NK-92 (cell line): ENCODE data around the gene SLC16A8.

Experiments
- DNase-seq: peaks from one replicate; lab custom pipeline; 2025; ENCODE audit not compliant: unreplicated experiment; lab: John Stamatoyannopoulos, UW

The SLC16A8 gene

DNA sequence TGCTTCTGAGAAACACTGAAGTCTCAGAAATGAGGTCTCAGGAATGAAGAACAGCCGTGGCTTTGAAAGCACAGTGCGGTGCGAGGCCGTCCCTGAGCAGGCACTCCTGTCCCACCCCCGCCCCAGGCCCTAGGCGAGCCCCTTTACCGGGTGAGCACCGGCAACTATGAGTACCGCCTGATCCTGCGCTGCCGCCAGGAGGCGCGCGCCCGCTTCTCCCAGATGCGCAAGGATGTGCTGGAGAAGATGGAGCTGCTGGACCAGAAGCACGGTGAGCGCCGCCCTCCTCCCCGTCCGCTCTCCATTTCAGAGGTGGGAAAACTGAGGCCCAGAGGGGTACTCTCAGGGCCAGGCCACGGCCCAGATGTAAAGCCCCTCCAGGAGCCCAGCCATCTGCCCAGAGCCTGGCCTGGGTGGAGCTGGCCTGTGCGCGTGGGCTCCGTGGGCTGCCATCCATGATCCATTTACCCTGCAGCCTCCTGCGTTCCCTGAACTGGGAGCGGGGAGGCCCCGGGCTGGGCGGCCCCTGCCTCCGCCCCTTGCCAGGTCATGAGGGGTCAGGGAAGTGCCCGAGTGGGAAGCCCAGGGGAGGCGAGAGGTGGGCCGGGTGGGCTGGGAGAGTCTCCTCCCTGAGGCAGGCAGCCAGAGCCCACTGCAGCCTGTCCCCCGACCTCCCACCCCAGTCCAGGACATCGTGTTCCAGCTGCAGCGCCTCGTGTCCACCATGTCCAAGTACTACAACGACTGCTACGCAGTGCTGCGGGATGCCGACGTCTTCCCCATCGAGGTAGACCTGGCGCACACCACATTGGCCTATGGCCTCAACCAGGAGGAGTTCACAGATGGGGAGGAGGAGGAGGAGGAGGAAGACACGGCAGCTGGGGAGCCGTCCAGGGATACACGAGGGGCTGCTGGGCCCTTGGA lies 9.5 kb downstream of the SLC16A8 start:
- no peak for DNase-seq

DNA sequence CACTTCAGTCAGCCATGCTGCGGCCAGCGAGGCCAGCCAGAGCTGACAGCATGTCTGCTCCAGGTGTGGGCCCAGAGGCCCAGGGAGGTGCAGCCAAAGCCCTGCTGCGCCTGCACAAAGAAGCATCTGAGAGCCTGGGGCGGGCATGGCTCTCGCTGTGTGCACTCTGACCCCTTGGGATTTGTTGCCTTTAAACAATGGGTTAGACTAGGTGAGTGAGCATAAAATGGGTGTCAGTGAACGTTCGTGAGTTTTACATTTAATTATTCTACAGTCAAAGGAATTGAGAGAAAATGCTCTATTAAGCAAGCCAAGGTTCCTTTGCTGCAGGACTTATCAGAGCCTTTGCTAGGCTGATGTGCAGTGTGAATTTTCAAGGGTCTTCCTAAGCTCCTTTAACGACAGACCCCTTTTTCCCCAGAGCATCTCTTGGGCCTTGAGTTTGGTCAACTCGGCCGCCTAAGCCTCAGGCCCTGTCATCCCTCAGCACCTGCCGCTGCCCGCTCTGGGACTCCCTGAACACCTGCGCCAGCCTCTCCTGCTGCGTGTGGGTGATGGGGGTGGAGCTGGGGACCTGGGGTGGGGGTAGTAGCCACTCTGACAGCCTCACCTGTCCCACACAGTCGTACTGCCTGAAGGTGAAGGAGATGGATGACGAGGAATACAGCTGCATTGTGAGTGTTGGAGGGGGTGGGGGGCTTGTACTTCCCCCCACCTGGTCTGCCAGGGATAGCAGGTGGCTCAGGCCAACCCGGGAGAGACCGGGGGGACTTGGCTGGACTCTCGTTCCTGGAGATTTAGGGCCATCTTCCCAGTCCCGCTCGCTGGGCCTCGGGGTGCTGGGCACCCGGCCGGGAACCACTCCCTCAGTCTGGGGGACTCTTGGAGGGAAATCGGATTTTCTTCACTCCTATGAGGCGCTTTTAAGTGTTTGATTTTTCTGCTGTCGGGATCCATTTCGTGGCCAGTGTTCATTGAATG lies 10.5 kb downstream of the SLC16A8 start:
- DNase-seq, result no peak

DNA sequence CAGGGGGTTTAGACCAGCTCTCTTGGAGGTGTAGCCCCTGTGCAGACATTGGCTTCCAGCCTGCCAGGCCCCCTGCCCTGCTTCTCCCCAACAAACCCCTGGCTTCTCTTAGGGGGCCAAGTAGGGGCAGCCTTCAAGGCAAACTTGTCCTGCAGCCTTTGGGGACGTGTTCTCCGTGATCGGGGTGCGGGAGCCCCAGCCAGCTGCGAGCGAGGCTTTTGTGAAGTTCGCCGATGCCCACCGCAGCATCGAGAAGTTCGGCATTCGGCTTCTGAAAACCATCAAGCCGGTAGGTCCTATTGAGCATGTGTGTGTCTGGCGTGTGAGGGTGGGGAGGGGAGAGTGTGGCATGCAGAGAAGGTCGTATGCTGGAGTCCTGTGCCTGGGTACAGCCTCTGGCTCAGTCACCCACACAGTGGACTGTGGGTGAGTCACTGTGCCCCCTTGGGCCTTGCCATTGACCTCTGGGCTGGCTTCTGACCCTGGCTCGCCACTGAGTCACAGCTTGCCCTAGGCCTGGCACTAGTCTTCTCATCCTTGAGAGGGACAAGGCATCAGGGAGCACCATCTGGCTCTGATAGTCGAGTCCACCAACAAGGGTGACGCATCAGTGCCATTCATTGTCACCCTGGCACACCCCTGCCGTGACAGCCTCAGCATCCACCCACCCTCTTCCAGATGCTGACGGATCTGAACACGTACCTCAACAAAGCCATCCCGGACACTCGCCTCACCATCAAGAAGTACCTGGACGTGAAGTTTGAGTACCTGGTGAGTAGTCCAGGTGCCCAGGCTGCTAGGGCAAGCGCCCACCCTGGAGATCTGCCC lies 11.4 kb downstream of the SLC16A8 start:
- DNase-seq, result no peak

DNA sequence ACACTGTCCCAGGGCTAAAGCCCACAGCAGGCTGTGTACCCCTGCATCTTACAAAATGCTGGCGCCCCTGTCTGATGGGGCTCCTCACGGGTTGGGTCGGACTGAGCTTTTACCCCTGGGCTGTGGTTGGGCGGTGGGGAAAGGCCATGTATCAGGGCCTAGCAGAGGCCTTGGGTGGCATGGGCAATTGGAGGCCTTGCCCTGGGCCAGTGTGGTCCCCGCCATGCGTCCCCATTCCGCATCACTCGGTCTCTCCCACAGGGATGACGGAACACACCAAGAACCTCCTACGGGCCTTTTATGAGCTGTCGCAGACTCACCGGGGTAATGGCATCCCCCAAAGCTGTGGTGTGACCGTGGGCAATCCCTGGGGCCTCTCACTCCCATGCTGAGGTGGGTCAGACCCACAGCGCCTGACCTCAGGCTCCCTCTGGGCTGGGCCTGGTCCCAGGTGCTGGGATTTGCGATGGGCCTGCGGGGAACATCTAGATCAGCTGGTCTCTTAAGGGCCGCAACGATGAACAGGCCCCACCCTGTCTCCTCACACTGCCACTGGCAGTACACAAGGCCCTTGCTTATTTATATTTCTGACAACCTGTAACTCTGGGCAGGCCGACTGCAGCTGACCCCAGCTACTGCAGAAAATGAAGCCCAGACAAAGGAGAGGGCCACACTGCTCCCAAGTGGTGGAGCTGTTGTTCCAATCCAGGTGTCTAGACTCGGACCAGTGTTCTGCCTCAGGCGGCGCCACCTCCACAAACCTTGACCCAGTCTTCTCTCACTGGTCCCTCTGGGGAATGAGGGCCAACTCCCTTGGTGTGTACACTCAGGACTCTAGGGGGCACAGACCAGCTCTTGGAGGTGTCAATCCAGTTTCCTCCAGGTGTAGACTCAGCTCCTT lies 12.3 kb downstream of the SLC16A8 start:
- DNase-seq, result no peak

DNA sequence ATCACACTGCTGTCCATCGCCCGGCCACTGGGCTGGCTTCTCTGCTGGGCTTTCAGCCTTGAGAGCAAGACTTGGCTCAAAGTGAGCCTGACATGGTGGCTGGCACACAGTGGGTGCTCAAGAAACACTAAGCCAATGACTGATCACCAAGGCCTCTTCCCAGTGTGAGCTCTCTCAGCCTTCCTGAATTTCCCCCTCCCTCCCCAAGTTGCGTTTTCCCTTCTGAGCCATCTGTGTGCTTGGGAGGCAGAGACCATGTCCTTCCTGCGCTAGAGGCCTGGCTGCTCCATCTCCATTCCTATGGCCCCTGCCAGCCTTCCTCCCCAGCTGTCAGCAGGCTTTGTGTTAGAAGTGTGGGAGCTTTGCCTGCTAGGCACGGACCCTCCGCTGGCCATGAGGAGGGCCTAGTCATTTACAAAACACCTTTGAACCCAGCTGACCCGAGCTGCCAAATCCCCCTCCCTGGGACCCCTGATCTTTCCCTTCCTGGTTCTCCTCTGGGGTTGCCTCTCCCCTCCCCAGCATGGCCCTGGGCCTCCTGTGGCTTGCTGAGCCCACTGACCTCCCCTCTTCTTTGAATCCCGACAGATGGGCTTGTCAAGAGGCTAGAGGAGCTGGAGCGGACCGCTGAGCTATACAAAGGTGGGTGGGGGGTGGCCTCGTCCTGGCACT lies 13.6 kb downstream of the SLC16A8 start:
- DNase-seq, result no peak

DNA sequence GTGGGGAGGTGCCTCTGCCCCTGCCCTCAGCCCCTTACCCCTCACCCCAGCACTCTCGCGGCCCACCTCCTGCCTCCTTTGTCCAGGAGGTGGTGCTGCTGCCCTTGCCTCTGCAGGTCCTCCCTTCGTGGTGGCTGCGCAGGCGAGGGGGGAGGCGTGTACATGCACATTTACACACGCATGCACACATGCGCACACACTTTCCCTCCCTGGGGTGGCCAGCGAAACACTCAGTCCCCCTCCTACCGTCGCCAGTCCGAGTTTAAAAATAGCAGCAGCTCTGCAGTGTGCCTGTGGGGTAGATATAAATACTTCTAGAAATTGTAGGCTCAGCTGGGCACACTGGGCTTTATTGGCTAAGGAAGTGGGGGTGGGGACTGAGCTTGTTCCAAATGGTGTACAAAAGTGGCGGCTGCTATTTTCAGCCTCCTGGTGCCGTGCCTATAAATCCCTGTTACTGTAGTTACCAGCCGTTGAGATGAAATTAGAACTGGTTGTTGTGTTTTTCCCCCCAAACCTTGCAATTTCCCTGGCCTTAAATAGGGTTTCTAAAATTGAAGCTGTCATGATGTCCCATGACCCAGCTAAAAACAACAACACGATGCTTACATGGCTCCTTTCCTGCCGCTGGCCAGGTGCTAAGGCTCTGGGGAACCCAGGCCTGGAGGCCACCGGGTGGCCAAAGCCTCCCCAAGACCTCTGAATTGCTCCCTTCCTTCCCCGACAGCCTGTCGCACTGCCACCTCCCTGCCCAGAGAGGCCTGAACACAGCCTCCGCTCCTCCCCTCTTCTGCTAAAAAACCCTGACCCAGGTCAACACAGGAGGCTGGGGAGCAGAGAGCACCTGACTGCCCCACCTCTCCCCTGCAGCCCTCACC lies 14.4 kb downstream of the SLC16A8 start:
- no peak for DNase-seq

DNA sequence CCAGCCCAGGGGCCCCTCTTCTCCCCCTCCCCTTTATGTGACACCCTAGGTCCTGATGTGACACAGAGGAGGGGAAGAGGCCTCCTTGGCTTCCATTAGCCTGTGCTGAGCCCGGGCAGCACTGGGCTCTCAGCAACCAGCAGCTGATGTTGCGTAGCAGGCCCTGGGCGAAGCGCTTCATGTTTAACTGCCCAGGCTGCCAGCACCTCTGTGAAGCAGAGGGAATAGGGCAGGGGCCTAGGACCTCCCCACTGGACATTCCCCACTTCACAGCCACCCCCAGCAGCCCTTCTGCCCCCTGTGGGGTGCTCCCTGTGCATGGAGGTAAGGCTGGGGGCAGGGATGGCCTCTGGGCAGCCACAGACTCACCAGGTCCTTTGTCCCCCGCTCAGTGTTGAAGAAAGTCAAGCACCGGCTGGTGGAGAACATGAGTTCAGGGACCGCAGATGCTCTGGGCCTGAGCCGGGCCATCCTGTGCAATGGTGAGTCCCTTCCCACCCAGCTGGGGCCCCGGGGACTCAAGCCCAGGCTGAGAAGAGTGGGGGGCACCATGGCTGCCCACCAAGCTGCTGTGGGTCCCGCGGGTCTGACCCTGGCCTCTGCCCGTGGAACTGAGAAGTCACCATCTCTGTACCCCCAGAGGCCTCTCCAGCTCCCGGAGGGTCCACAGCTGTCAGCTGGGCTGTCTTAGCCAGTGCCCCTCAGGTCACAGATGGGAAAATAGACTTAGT lies 15.2 kb downstream of the SLC16A8 start:
- DNase-seq, result no peak

DNA sequence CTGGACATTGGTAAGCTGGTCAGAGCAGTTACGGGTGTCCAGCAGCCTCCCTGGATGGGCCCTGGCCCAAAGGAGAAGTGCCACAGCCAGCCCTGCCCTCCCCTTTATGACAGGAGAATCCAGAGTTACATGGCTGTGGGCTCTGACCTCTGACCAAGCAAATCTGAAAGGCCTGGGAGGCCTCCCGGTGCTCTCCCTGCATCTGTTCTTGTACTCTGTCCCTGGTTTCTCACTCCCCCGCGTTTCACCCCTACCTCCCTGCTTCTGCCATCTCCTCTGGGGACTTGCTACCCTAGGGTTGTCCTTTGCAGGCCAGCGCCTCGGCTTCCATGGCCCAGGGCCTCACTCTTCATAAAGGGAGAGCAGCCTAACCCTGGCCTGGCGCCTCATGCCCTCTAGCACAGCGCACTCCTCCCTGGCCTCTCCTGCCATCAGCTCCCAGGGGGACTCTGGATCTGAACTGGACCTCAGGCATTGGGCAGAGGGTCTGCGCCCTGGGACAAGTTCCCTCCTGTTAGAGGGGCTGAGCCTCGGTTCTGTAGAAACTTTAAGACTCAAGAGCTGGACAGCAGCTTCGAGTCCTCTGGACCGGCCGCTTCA lies 16.1 kb downstream of the SLC16A8 start:
- no peak for DNase-seq

DNA sequence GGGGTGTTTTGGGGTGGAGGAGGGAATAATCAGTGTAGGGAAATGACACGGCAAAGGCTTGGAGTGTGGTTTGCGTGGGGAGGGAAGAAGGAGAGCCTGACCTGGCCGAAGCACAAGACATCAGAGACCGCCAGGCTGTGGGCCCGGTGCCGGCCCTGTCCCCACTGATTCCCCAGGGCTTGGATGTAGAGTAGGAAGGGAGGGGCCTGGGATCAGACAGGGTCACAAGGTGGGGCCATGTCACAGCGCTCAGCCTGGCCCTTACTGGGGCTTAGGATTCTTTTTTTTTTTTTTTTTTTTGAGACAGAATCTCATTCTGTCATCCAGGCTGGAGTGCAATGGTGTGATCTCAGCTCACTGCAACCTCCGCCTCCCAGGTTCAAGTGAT lies 17.0 kb downstream of the SLC16A8 start:
- DNase-seq, result no peak

DNA sequence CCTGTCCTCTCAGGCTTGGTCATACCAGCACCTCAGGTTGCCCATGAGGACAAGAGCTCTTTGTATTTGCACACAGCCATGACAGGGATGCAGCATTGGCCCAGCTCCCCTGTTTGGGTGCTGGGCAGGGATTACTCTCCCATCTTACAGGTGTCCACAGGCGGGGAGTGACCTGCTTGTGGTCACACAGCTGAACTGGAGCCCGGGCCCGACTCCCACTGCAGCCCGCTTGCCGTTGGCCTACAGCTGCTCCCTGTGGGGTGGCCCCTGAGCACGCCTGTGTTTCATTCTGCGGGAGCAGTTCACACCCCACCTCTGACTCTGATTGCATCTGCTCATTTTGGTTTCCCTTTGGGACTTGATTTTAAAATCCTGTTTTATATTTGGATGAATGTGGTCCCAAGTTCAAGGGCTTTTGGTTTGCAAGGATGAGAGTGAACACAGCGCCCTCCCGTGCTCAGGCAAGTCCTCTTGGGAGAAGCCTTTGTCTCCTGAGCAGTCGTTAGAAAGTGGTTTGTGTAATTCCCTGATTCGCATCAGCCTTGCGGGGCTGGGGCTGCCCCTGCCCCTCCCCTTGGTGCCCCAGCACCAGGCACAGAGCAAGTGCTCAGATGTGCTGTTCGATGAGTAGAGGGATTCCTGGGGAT lies 17.5 kb downstream of the SLC16A8 start:
- DNase-seq, result no peak

DNA sequence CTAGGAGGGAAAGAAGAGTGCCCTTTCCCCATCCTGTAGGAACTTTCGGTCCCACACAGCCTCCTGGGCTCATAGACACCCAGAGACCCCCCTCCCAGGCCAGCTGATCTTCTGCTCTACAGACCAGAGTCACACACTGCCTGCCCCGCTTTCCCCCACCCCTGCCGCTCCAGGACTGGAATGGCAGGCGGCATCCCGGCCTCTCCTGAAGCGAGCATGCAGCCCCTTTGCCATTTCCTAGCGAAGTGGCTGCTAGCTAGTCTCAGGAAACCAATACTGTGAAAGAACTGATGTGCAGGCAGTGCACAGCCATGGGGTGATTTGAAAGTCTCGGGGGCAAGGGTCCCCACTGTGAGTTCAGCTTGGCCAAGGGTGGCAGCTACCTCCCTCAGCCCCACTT lies 18.4 kb downstream of the SLC16A8 start:
- DNase-seq, result no peak

DNA sequence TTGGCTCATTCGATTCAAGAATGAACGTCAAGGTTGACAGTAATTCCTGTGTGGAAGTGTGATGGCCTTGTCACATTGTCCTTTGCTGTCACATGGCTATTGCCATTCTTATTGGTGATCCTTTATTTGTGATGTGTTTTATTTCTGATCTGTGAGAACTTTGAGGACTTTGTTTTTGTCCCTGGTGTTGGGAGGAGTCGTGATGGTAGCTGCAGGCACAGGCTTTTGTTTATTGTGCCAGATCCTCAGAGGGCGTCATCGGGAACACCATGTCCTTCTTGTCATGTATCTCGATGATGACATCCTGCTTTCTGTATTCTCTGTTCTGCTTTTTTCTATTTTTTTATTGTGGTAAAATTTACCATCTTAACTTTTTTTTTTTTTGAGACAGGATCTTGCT lies 21.2 kb downstream of the SLC16A8 start:
- no peak for DNase-seq

DNA sequence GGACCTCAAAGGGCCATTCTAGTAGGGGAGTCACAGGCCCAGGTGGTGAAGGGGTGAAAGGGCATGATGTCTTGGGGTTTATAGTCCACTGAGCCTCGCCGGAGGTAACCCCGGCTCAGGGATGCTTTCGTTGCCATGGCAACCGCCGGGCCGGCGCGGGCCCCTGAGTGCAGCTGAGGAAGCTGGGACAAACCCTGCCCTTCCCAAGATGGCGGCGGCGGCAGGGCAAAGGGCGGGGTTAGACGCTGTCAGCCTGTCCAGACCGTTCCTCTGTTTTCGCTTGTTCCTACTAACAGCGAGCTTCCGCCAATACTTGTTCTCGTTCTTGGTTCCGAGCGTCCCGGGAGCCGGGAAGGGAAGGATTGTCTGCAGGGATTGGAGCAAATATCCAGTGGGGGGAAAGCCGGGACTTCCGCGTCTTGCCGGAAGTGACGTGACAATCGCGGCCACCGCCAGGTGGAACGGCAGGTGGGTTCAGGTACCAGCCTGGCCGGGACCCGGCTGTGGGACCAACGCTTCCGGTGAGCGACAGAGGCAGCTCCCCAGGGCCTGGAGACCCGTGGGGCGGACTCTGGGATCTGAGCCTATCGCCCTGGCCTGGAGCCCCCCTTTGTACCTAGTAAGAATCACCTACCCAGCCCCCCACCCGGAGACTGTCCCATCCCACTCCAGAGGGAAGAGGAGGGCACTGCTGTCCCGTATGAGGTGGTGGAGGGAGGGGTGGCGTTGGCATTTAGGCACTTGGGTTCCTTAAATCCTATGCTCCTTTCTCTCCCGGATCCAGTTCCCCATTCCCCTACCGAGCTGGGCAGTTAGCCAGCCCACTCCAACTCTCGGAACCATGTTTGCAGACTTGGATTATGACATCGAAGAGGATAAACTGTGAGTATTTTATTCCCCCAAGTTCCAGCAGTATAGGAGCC lies 26.8 kb downstream of the SLC16A8 start, which contains the start of gene PICK1:
PICK1 (plus strand) TSS at position 436 of the 923 bp plus-strand sequence; CDS start at position 842, 406 bp downstream.
- no peak for DNase-seq

DNA sequence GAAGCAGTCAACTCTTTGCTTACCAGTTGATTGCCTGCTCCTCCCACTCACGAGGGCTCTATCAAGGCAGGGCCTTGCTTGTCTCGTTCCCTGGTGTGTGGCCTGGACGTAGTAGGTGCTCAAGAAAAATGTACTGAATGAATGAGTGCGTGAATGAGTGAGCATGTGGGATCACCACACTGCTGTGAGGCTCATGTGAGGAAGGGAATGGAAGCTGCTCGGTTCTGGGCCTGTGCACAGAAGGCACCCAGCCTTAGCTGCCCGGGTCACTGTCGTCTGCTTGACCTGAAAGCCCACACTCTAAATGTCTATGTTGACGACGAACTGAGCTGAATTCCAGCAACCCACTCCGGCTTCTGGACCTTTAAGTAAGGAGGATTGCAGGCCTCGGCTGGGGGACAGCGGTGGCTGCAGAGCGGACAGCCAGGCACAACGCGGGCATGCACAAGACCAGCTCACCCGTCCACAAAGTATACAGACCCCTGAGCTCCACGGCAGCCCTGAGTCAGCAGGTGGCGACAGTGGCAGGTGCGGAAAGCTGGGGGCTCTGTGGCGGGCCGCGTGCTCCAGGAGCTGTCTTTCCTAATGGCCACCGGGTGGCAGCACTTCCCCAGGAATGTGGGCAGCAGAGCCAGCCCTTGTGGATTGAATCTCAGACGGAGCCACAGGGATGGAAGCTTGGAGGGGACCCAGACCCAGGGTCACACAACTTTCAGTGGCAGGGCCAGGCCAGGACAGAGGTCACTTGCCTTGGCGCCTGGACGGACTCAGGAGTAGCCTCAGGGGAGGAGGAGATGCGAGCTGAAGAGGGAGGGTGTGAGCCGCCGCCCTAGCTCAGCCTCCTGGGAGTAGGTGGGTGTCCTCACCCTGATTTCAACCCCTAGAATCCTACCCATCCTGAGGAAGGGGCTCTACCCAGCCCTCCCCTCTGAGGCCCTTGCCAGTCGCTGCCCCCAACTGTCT lies 31.8 kb downstream of the SLC16A8 start:
- peak; percentile 6 for DNase-seq
